ENCODE results near the gene PCDHGA1. TPM values are rescaled to one million over a fixed set of nuclear protein-coding genes. Genes with fewer than 3 reads are reported as not detected.

PCDHGA1 gene
- total and polyA plus RNA-seq, 9 of the 15 experiments (the other 6 are each of a cell fraction or from before 2014, with no cell fraction given), result 0.05 to 0.26 (median 0.18) TPM; not detected in 2

DNA sequence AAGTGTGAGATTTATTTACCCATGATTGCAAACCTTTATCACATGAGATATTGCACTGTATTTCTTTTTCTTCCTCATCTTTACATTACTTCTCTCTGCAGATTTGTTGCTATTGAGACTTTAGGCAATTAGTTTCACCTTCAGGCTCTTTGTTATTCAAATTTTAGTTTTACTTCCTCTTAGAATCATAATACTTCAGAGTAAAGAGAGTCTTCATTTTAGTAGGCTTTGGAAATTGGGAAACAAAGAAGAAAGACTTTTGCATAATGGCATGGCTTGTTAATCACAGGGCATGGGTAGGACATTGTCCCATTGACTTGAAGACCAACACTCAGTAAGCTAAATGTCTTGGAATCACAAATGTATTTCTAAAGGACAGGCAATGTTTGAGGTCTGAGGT is 32.4 kb downstream of the PCDHGA1 start:
- no TSS peak for BruUV-seq (replicated peaks)
- ATAC-seq (no peak), FAIRE-seq (no peak), DNase-seq (ENCODE audit: extremely low read depth in 1 of 4, low spot score in 3 of 4) (no peak)
- no peak overlapping the region for H3K4me3 ChIP-seq
- no peaks in the 10 kb centered on the region for H3K36me3 ChIP-seq (ENCODE audit: control insufficient read depth, insufficient read depth, low read length)
- POLR2A ChIA-PET, result no interaction called here
- in situ Hi-C loops (cut with MboI) (no loop called here), intact Hi-C loops (cut with micrococcal nuclease) (no loop called here)
- peaks cover 0 to 12% of the 10 kb centered on the region in 2 experiments; a peak in 2 of 5 replicates for H3K4me1 ChIP-seq (replicated peaks in 1 of 2; ENCODE audit: control insufficient read depth in 2 of 2, insufficient read depth in 2 of 2, low read length in 2 of 2)
- H3K4me2 ChIP-seq (ENCODE audit: insufficient read depth, low read length), result no peak overlapping the region
- H3K9me3 ChIP-seq (replicated peaks; ENCODE audit: control insufficient read depth, insufficient read depth, low read depth, low read length), result no peaks in the 10 kb centered on the region; the same call in 1 of the 2 replicates
- H2AFZ ChIP-seq (ENCODE audit: low read depth, low read length), result no peak overlapping the region
- CTCF ChIA-PET (ENCODE audit: low intra/inter-chr PET ratio), result no interaction called here
- H3K9ac ChIP-seq (ENCODE audit: insufficient read depth in 1 of 2, low read depth in 2 of 2, low read length in 2 of 2), result no peak overlapping the region
- H4K20me1 ChIP-seq (replicated peaks; ENCODE audit: control insufficient read depth, insufficient read depth, low read length), result no peaks in the 10 kb centered on the region
- no peaks in the 10 kb centered on the region for H3K79me2 ChIP-seq (ENCODE audit: control insufficient read depth, insufficient read depth, low read length)
- no peaks in the 10 kb centered on the region for H3K9me1 ChIP-seq (ENCODE audit: control insufficient read depth, insufficient read depth, low read length)
- no peak overlapping the region for H3K27ac ChIP-seq (ENCODE audit: extremely low read depth, low read depth, low read length)
- H3K27me3 ChIP-seq (ENCODE audit: control insufficient read depth in 2 of 2, insufficient read depth in 2 of 2, low read length in 2 of 2), result peaks cover 13 to 36% of the 10 kb centered on the region in 2 experiments; a peak in 4 of 5 replicates
- TF ChIP-seq ZZZ3 (IDR thresholded peaks at IDR 0.05) (no peak), ELF4 (CRISPR knock-in tag; IDR thresholded peaks at IDR 0.05) (no peak), PHF8 (IDR thresholded peaks at IDR 0.05; ENCODE audit: borderline replicate concordance, low read length) (no peak), ZNF217 (CRISPR knock-in tag; IDR thresholded peaks at IDR 0.05) (no peak), ATF3 (IDR thresholded peaks at IDR 0.05) (no peak), ATF3 (CRISPR knock-in tag; conservative IDR thresholded peaks at IDR 0.05) (no peak), ZNF699 (CRISPR knock-in tag; IDR thresholded peaks at IDR 0.05; ENCODE audit: insufficient replicate concordance) (no peak), TFE3 (CRISPR knock-in tag; IDR thresholded peaks at IDR 0.05) (no peak), SAFB2 (IDR thresholded peaks at IDR 0.05; ENCODE audit: borderline replicate concordance, low read depth, low read length, severe bottlenecking) (no peak), ETS1 (conservative IDR thresholded peaks at IDR 0.05; ENCODE audit: control insufficient read depth, low read depth, low read length) (no peak), RBBP5 (IDR thresholded peaks at IDR 0.05; ENCODE audit: borderline replicate concordance, insufficient read depth, low read length, poor library complexity, severe bottlenecking) (no peak), ATF7 (IDR thresholded peaks at IDR 0.05) (no peak), SNAPC5 (CRISPR knock-in tag; IDR thresholded peaks at IDR 0.05) (no peak)
- TF ChIP-seq, protein P1, sequence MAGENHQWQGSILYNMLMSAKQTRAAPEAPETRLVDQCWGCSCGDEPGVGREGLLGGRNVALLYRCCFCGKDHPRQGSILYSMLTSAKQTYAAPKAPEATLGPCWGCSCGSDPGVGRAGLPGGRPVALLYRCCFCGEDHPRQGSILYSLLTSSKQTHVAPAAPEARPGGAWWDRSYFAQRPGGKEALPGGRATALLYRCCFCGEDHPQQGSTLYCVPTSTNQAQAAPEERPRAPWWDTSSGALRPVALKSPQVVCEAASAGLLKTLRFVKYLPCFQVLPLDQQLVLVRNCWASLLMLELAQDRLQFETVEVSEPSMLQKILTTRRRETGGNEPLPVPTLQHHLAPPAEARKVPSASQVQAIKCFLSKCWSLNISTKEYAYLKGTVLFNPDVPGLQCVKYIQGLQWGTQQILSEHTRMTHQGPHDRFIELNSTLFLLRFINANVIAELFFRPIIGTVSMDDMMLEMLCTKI (IDR thresholded peaks at IDR 0.05; ENCODE audit: partially characterized antibody), result no peak
- TF ChIP-seq, protein P2, sequence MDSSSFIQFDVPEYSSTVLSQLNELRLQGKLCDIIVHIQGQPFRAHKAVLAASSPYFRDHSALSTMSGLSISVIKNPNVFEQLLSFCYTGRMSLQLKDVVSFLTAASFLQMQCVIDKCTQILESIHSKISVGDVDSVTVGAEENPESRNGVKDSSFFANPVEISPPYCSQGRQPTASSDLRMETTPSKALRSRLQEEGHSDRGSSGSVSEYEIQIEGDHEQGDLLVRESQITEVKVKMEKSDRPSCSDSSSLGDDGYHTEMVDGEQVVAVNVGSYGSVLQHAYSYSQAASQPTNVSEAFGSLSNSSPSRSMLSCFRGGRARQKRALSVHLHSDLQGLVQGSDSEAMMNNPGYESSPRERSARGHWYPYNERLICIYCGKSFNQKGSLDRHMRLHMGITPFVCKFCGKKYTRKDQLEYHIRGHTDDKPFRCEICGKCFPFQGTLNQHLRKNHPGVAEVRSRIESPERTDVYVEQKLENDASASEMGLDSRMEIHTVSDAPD (CRISPR knock-in tag; IDR thresholded peaks at IDR 0.05), result no peak

All from K562 (cell line).